Progenitor cell of endocrine pancreas (in vitro differentiated cells): ENCODE measurements around the gene SPSB1. TPM values are rescaled to one million over a fixed set of nuclear protein-coding genes. Genes with fewer than 3 reads are reported as not detected.

Source experiments
- DNase-seq: peaks from one replicate; pipeline ENCODE4 v3.0.0; 2021; ENCODE audit warnings: low spot score; ENCODE audit not compliant: unreplicated experiment
- H3K27ac Mint-ChIP-seq: 2 replicates; pipeline ENCODE4 v1.8.0; 2021; ENCODE audit warnings: mild to moderate bottlenecking, moderate library complexity, mixed read lengths
- H3K27me3 Mint-ChIP-seq: 2 replicates; pipeline ENCODE4 v1.8.0; 2021; ENCODE audit warnings: mixed read lengths
- H3K36me3 Mint-ChIP-seq: 2 replicates; pipeline ENCODE4 v1.8.0; 2022; ENCODE audit warnings: mixed read lengths; ENCODE audit not compliant: insufficient read depth
- H3K4me1 Mint-ChIP-seq: 2 replicates; pipeline ENCODE4 v1.8.0; 2021; ENCODE audit warnings: low read depth, mixed read lengths
- H3K4me3 Mint-ChIP-seq: 2 replicates; pipeline ENCODE4 v1.8.0; 2021; ENCODE audit warnings: low read depth, mild to moderate bottlenecking, moderate library complexity, mixed read lengths
- H3K9me3 Mint-ChIP-seq: 2 replicates; pipeline ENCODE4 v1.8.0; 2021; ENCODE audit warnings: low read depth, mixed read lengths
- total RNA-seq: library from RNA; stranded (reverse); gene quantifications from 2 replicates; pipeline ENCODE4 v1.2.1, GENCODE V29; 2021
- TF ChIP-seq, protein P1 (sequence below): fragments of 200-600 bp; sonication (generic); IDR thresholded peaks from one replicate; pipeline ENCODE4 v1.5.0; 2021; ENCODE audit warnings: antibody characterized with exemption, mild to moderate bottlenecking; ENCODE audit not compliant: unreplicated experiment

SPSB1 gene
- total RNA-seq, 1 donor from 2014 or later = 6.6 TPM

DNA sequence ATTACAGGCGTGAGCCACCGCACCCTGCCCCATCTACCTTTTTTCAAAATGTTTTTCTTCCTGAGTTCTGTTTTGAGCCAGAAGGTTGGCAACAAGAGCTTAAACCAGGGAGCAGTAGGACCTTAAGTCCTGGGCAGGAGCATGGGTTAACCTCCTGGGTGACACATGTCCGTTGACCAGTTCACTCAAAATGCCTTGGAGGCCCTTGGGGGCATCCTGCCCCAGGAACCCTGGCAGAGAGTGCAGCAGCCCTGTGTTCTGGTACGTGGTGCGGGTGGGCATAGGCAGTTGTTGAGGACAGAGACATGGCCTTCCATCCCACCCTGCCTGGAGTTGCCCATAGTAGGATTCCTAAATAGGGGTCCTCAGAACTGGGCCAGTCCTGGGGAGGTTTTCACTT lies 46.5 kb upstream of the SPSB1 start:
- peaks cover 8% of the 10 kb centered on the region for H3K36me3 Mint-ChIP-seq
- peaks cover 18% of the 10 kb centered on the region for H3K4me1 Mint-ChIP-seq
- no peaks in the 10 kb centered on the region for H3K27me3 Mint-ChIP-seq
- no peaks in the 10 kb centered on the region for H3K9me3 Mint-ChIP-seq
- TF ChIP-seq, protein P1, sequence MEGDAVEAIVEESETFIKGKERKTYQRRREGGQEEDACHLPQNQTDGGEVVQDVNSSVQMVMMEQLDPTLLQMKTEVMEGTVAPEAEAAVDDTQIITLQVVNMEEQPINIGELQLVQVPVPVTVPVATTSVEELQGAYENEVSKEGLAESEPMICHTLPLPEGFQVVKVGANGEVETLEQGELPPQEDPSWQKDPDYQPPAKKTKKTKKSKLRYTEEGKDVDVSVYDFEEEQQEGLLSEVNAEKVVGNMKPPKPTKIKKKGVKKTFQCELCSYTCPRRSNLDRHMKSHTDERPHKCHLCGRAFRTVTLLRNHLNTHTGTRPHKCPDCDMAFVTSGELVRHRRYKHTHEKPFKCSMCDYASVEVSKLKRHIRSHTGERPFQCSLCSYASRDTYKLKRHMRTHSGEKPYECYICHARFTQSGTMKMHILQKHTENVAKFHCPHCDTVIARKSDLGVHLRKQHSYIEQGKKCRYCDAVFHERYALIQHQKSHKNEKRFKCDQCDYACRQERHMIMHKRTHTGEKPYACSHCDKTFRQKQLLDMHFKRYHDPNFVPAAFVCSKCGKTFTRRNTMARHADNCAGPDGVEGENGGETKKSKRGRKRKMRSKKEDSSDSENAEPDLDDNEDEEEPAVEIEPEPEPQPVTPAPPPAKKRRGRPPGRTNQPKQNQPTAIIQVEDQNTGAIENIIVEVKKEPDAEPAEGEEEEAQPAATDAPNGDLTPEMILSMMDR = no peak
- no peak for DNase-seq
- no peak overlapping the region for H3K27ac Mint-ChIP-seq
- H3K4me3 Mint-ChIP-seq = no peak overlapping the region

DNA sequence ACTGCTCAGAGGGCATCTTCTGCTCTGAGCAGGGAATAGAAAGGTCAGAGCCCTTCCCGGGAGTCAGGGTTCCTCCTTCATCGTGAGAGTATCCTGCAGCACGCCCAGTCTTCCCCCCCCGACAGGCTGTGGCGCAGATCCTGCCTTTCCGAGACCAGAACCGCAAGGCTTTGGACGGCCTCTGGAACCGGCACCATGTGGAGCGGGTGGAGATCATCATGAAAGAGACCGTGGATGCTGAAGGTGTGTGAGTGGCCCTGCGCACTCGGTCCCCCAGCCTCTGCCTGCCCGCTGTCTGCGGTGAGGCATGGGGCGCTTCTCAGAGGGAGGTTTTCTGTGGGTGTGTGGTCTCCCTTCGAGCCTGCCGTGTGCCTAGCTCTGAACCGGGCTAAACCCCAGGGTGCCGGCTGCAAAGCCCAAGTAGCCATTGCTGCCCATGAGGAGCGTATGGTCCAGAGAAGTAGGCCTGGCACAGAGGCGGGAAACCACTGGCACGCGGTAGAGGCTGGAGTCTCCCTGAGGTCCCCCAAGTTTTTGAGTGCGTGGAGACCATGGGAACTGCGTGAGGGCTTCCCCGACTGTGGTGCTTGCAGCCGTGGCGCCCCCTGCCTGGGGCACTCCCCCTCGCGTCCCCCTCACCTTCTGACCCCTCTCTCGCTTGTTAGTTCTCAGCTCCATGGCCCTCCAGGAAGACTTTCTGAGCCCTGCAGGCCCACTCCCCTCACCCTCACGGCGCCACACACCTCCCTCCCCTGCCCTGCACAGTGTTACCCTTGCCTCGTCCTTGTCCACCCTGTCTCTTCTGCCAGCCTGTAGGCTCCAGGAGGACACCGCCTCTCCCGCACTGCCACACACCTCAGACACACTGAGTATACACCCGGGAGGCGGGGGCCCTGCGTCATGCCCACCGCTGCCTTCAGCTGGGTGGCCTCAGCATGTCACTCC lies 45.6 kb upstream of the SPSB1 start:
- peaks cover 8% of the 10 kb centered on the region for H3K36me3 Mint-ChIP-seq
- TF ChIP-seq, protein P1 = no peak
- H3K27me3 Mint-ChIP-seq = no peaks in the 10 kb centered on the region
- H3K9me3 Mint-ChIP-seq = no peaks in the 10 kb centered on the region
- no peak for DNase-seq
- no peak overlapping the region for H3K27ac Mint-ChIP-seq
- no peak overlapping the region for H3K4me3 Mint-ChIP-seq
- peaks cover 15% of the 10 kb centered on the region for H3K4me1 Mint-ChIP-seq

DNA sequence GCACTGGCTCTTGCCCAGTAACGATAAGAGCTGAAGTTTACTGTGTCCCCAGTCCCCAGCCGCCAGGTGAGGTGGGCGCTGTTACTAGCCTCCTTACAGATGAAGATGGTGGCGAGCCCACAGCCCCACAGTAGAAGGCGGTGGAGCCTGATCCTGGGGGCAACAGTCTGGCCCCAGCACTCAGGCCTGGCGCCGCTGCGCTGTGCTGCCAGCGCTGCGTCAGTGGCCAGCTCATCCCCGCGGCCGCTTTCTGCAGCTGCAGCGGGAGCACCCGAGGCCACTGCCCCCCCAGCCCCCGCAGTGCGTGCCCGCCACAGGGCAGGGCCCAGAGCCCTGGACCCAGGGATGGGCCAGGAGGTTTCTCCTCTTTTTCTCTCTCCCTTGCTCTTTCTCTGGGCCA lies 44.8 kb upstream of the SPSB1 start:
- Mint-ChIP-seq H3K9me3 (no peaks in the 10 kb centered on the region), H3K27me3 (no peaks in the 10 kb centered on the region), H3K4me1 (peaks cover 11% of the 10 kb centered on the region), H3K36me3 (peaks cover 8% of the 10 kb centered on the region), H3K27ac (no peak overlapping the region), H3K4me3 (no peak overlapping the region)
- no peak for DNase-seq
- TF ChIP-seq, protein P1 = no peak

DNA sequence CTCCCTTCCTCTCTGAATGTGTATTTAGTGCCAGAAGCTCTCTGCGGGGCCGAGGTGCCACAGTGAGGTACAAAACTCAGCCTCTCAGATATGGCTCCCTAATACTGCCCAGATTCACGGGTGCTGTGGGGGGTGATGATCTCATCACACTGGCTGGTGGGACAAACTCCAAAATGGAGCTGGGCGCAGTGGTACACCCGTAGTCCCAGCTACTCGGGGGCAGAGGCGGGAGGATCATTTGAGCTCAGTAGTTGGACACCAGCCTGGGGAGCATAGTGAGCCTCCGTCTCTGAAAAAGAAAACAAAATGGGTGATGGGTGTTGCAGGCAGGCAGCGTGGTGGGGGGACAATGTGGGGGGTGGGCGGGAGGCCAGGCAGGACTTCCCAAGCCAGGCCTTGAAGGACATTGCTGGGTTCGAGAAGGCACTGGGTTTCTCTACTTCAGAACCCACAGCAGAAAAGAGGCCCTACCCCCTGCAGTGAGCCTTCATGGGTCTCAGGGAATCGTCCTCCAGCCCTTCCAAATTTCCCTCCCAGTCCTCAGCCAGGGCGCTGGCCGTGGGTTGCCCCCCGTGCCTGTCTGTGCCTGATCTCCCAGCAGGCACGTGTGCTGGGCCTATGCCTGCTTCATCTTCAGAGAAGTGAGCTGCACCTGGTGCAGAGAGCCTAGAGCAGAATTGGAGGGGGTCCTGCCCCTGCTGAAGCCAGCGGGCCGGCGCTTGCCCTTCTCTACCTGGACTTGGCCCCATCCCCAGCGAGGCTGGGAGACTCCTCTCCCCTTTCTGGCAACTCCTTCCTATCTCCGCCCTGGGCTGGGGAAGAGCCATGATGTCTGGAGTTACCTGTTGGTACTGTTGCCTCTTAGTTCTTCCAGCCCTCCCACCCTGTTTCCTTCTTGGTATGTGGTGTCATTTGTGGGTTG lies 44.1 kb upstream of the SPSB1 start:
- DNase-seq = no peak
- Mint-ChIP-seq H3K27ac (peak overlapping the region; percentile 47), H3K4me1 (peaks cover 15% of the 10 kb centered on the region), H3K36me3 (peaks cover 8% of the 10 kb centered on the region), H3K27me3 (no peaks in the 10 kb centered on the region), H3K9me3 (no peaks in the 10 kb centered on the region), H3K4me3 (no peak overlapping the region)
- TF ChIP-seq, protein P1 = no peak

DNA sequence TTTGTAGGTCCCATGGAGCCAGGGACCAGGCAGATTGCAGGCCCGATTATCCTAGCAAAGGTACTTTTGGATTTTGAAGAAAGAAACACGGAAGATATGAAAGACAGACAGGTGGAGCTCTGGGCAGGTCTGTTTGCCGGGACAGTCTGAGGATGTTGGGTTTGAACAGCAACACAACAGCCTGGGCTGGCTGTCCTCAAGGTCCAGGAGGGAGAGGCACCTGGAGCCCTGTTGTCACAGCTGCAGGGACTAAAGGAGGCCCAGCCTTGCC lies 43.5 kb upstream of the SPSB1 start:
- Mint-ChIP-seq H3K4me1 (peaks cover 17% of the 10 kb centered on the region), H3K27ac (peak overlapping the region; percentile 47), H3K36me3 (peaks cover 8% of the 10 kb centered on the region), H3K27me3 (no peaks in the 10 kb centered on the region), H3K4me3 (no peak overlapping the region), H3K9me3 (no peaks in the 10 kb centered on the region)
- TF ChIP-seq, protein P1 = no peak
- no peak for DNase-seq
